ENCODE measurements around the gene TAPT1. TPM values are rescaled to one million over a fixed set of nuclear protein-coding genes. Genes with fewer than 3 reads are reported as not detected.

The TAPT1 gene
- total and polyA plus RNA-seq, 2 of the 13 experiments (the other 11 are each of a cell fraction or from before 2014, with no cell fraction given): 24.5 to 25.3 TPM

- no peak for TF ChIP-seq ZNF773 (CRISPR knock-in tag; IDR thresholded peaks at IDR 0.05; ENCODE audit: borderline replicate concordance)
- no peak for TF ChIP-seq NR2F6 (IDR thresholded peaks at IDR 0.05)
- no peak for TF ChIP-seq NR2F6 (CRISPR knock-in tag; IDR thresholded peaks at IDR 0.05)
- TF ChIP-seq ZBTB33 (CRISPR knock-in tag; IDR thresholded peaks at IDR 0.05): no peak
- no peak for TF ChIP-seq CHCHD3 (CRISPR knock-in tag; IDR thresholded peaks at IDR 0.05)
- no peak for TF ChIP-seq HOXA7 (CRISPR knock-in tag; IDR thresholded peaks at IDR 0.05)
- no peak for TF ChIP-seq YEATS2 (CRISPR knock-in tag; IDR thresholded peaks at IDR 0.05; ENCODE audit: borderline replicate concordance)
- no peak for TF ChIP-seq ZFP90 (CRISPR knock-in tag; IDR thresholded peaks at IDR 0.05; ENCODE audit: borderline replicate concordance)
- TF ChIP-seq ZNF619 (CRISPR knock-in tag; IDR thresholded peaks at IDR 0.05): no peak
- no peak for TF ChIP-seq KDM2A (CRISPR knock-in tag; IDR thresholded peaks at IDR 0.05; ENCODE audit: borderline replicate concordance, low read depth)
- TF ChIP-seq HNF4G (IDR thresholded peaks at IDR 0.05; ENCODE audit: borderline replicate concordance, low read depth, low read length): no peak
- no peak for TF ChIP-seq HNF4G (CRISPR knock-in tag; IDR thresholded peaks at IDR 0.05; ENCODE audit: borderline replicate concordance, low read depth)
- TF ChIP-seq ZBTB14 (CRISPR knock-in tag; IDR thresholded peaks at IDR 0.05): no peak
- TF ChIP-seq ZNF616 (CRISPR knock-in tag; IDR thresholded peaks at IDR 0.05; ENCODE audit: low read depth): no peak
- no peak; the same call in 1 of the 2 replicates for TF ChIP-seq BCL6 (CRISPR knock-in tag; IDR thresholded peaks at IDR 0.05)
- TF ChIP-seq SP4 (CRISPR knock-in tag; IDR thresholded peaks at IDR 0.05): no peak
- TF ChIP-seq SMAD9 (CRISPR knock-in tag; IDR thresholded peaks at IDR 0.05): no peak
- no peak for TF ChIP-seq MZF1 (CRISPR knock-in tag; IDR thresholded peaks at IDR 0.05; ENCODE audit: borderline replicate concordance)
- no peak for TF ChIP-seq U2AF2 (IDR thresholded peaks at IDR 0.05; ENCODE audit: low read depth, low read length)
- no peak for TF ChIP-seq ZNF709 (CRISPR knock-in tag; IDR thresholded peaks at IDR 0.05)
- no peak for TF ChIP-seq ZC3H4 (CRISPR knock-in tag; IDR thresholded peaks at IDR 0.05; ENCODE audit: borderline replicate concordance)
- TF ChIP-seq TAF15 (IDR thresholded peaks at IDR 0.05; ENCODE audit: low read depth, low read length, poor library complexity, severe bottlenecking): no peak
- no peak for TF ChIP-seq MAFF (IDR thresholded peaks at IDR 0.05; ENCODE audit: low read depth, low read length)
- TF ChIP-seq NAIF1 (CRISPR knock-in tag; IDR thresholded peaks at IDR 0.05; ENCODE audit: borderline replicate concordance): no peak
- TF ChIP-seq ATRX (CRISPR knock-in tag; IDR thresholded peaks at IDR 0.05; ENCODE audit: borderline replicate concordance): no peak
- TF ChIP-seq TRAFD1 (CRISPR knock-in tag; IDR thresholded peaks at IDR 0.05; ENCODE audit: borderline replicate concordance): no peak
- TF ChIP-seq ZNF737 (CRISPR knock-in tag; IDR thresholded peaks at IDR 0.05; ENCODE audit: borderline replicate concordance): no peak
- TF ChIP-seq ZNF562 (CRISPR knock-in tag; IDR thresholded peaks at IDR 0.05; ENCODE audit: borderline replicate concordance): no peak
- TF ChIP-seq ZNF12 (CRISPR knock-in tag; IDR thresholded peaks at IDR 0.05): no peak
- no peak for TF ChIP-seq TAF1 (CRISPR knock-in tag; IDR thresholded peaks at IDR 0.05)
These were observed 109.7 kb downstream of the TAPT1 start (continued) for GRCh38 chr4:16116493-16116990.

All from HepG2 (cell line).